Epithelial cell of proximal tubule (primary cell): Measurements from ENCODE around the gene TSC22D1. TPM values are rescaled to one million over a fixed set of nuclear protein-coding genes. Genes with fewer than 3 reads are reported as not detected.
"Not testable (repeated sequence)": the region's sequence is repeated elsewhere in the genome, so short reads cannot be mapped to it uniquely, and the experiment has no call there.

Experiments
- DNase-seq: peaks from one replicate; pipeline ENCODE4 v3.0.0-alpha.2; 2011; ENCODE audit warnings: low read depth
- H3K4me3 ChIP-seq: 2 replicates; pipeline ENCODE4 v1.5.1; 2011; ENCODE audit warnings: low read depth, mild to moderate bottlenecking, low read length
- total RNA-seq: library from RNA; depleted of rRNA; stranded (reverse); fragments of >200 nt; gene quantifications from 2 replicates; pipeline ENCODE4 v1.2.3, GENCODE V29; 2015
- TF ChIP-seq, protein P1 (sequence below): conservative IDR thresholded peaks from 2 replicates; pipeline ENCODE4 v1.5.1; 2012; ENCODE audit warnings: low read depth, mild to moderate bottlenecking, low read length

The TSC22D1 gene
- total RNA-seq, 1 donor from 2014 or later: 38.3 TPM

- no peak for DNase-seq
- peak overlapping the region; percentile 86 for H3K4me3 ChIP-seq
- TF ChIP-seq, protein P1, sequence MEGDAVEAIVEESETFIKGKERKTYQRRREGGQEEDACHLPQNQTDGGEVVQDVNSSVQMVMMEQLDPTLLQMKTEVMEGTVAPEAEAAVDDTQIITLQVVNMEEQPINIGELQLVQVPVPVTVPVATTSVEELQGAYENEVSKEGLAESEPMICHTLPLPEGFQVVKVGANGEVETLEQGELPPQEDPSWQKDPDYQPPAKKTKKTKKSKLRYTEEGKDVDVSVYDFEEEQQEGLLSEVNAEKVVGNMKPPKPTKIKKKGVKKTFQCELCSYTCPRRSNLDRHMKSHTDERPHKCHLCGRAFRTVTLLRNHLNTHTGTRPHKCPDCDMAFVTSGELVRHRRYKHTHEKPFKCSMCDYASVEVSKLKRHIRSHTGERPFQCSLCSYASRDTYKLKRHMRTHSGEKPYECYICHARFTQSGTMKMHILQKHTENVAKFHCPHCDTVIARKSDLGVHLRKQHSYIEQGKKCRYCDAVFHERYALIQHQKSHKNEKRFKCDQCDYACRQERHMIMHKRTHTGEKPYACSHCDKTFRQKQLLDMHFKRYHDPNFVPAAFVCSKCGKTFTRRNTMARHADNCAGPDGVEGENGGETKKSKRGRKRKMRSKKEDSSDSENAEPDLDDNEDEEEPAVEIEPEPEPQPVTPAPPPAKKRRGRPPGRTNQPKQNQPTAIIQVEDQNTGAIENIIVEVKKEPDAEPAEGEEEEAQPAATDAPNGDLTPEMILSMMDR: peak; percentile 53
Observed at GRCh38 chr13:44573790-44574465, 2.2 kb downstream of the TSC22D1 start.

DNA sequence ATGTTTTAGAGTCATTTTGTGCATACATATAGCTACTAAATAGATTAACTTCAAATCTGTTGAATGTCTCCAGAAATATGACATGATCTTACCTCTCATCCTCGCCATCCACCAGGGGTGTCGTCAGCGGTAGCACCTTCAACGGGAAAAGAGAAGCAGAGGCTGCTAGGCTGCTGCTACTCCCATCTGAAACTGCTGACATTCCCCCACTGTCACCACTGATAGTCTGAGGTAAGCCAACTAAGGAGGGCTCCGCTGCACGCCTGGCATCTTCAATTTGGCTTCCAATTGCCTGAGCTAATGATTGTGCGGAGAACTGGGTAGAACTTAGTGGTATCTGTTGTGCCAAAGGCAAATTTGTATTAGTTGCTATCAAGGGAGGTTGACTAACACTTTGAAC, 3.1 kb downstream of the TSC22D1 start:
- no peak for DNase-seq
- peak overlapping the region; percentile 46 for H3K4me3 ChIP-seq
- TF ChIP-seq, protein P1: no peak

GRCh38 chr13:44566601-44567000, 9.5 kb downstream of the TSC22D1 start:
- TF ChIP-seq, protein P1: no peak
- no peak for DNase-seq
- no peak overlapping the region for H3K4me3 ChIP-seq

DNA sequence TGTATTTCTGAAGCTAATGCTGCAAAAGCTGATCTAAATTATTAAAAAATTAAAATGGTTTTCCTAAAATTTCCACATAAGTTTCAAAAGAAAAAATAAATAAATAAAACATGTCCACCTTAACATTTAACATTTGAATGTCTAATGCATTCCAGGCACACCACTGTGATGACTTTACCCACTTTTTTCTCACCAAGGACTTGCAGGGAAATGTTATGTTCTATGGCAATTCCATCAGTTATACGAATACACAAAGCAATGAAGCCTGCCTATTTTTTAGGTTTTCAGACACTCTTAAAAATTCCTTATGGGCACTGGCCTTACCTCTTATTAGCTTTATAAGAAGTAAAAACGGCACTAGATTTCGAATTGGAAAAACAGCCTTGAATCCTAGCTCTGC, 10.2 kb downstream of the TSC22D1 start:
- no peak overlapping the region for H3K4me3 ChIP-seq
- no peak for DNase-seq
- TF ChIP-seq, protein P1: no peak

DNA sequence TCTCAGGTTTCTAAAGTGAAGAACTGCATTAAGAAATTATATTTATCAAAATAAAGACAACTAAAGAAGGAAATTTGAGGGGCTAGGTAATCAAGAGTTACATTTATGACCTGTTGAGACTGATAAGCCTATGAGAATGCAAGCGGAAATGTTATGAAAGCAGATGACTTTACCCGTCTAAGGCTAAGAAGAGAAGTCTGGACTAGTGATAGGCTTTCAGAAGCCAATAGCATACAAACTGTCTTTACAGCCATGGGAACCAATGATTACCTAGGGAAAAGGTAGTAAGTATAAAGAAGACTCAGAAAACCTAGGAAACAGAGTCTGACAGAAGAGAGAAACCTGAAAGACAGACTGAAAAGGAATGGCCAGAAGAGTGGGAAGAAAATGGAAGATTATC, 11.2 kb downstream of the TSC22D1 start:
- no peak for DNase-seq
- TF ChIP-seq, protein P1: no peak
- no peak overlapping the region for H3K4me3 ChIP-seq

- H3K4me3 ChIP-seq, DNase-seq: not testable (repeated sequence)
Observed at GRCh38 chr13:44562853-44563252, 13.3 kb downstream of the TSC22D1 start.

DNA sequence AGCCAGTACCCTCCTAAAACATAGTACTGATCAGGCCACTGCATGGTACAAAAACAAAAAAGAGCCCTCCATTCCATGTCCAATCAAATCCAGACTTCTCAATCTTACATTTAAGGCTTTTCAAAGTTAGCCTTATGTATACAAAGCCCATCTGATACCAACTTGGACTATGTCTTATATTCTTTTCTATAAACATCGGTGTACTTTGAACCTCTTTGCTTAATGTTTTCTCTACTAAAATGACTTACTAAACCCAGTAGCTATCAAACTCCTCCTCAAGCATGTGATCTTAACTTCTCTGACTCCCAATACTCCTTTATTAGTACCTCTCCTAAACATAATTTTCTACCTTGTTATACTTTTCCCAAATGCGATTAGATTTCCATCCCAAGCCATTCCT, 14.8 kb downstream of the TSC22D1 start:
- TF ChIP-seq, protein P1: no peak
- no peak for DNase-seq
- H3K4me3 ChIP-seq: no peak overlapping the region
